HepG2 (cell line): Measurements from ENCODE around the gene TEX19. TPM values are rescaled to one million over a fixed set of nuclear protein-coding genes. Genes with fewer than 3 reads are reported as not detected.

ENCODE experiments used
- BRD4 ChIP-seq: sonication (generic); formaldehyde crosslinking; IDR thresholded peaks from 2 replicates; pipeline ENCODE4 v1.4.0; 2020; ENCODE audit warnings: missing genetic modification reagents
- CBX5 ChIP-seq: sonication (generic); formaldehyde crosslinking; IDR thresholded peaks from 2 replicates; pipeline ENCODE4 v1.4.0; 2020; ENCODE audit warnings: missing genetic modification reagents, borderline replicate concordance
- FOXO4 ChIP-seq: sonication (generic); formaldehyde crosslinking; conservative IDR thresholded peaks from 2 replicates; pipeline ENCODE4 v1.8.1; 2023; ENCODE audit warnings: missing genetic modification reagents
- MED13 ChIP-seq: sonication (generic); formaldehyde crosslinking; IDR thresholded peaks from 2 replicates; pipeline ENCODE4 v1.5.0; 2020; ENCODE audit warnings: missing genetic modification reagents
- PHF5A ChIP-seq: IDR thresholded peaks from one replicate; pipeline ENCODE4 v1.6.1; 2018; ENCODE audit warnings: low read depth, missing genetic modification reagents; ENCODE audit not compliant: unreplicated experiment
- RBFOX2 ChIP-seq: fragments of 200-400 bp; formaldehyde crosslinking; IDR thresholded peaks from 2 replicates; pipeline ENCODE4 v1.6.1; 2017; ENCODE audit warnings: low read depth, mild to moderate bottlenecking, low read length
- SOX5 ChIP-seq: IDR thresholded peaks from 2 replicates; pipeline ENCODE4 v1.6.1; 2016; ENCODE audit warnings: borderline replicate concordance
- TSC22D2 ChIP-seq: sonication (generic); formaldehyde crosslinking; IDR thresholded peaks from 2 replicates; pipeline ENCODE4 v1.5.1; 2020; ENCODE audit warnings: missing genetic modification reagents, mild to moderate bottlenecking, borderline replicate concordance
- ZBTB49 ChIP-seq: sonication (generic); formaldehyde crosslinking; IDR thresholded peaks from 2 replicates; pipeline ENCODE4 v1.4.0; 2020; ENCODE audit warnings: missing genetic modification reagents, borderline replicate concordance
- ZNF207 ChIP-seq: fragments of 450-650 bp; IDR thresholded peaks from 2 replicates; pipeline ENCODE4 v1.6.1; 2016; ENCODE audit warnings: antibody characterized with exemption, borderline replicate concordance
- ZNF674 ChIP-seq: sonication (generic); formaldehyde crosslinking; IDR thresholded peaks from 2 replicates; pipeline ENCODE4 v1.5.0; 2020; ENCODE audit warnings: low read depth, mild to moderate bottlenecking, missing genetic modification reagents
- ZNF703 ChIP-seq: sonication (generic); formaldehyde crosslinking; IDR thresholded peaks from 2 replicates; pipeline ENCODE4 v1.5.1; 2020; ENCODE audit warnings: missing genetic modification reagents, mild to moderate bottlenecking, moderate library complexity, borderline replicate concordance
- ZNF749 ChIP-seq: sonication (generic); formaldehyde crosslinking; IDR thresholded peaks from 2 replicates; pipeline ENCODE4 v1.8.0; 2022; ENCODE audit warnings: mild to moderate bottlenecking, missing genetic modification reagents, moderate library complexity, borderline replicate concordance
- ZNF772 ChIP-seq: sonication (generic); formaldehyde crosslinking; IDR thresholded peaks from 2 replicates; pipeline ENCODE4 v1.5.0; 2020; ENCODE audit warnings: mild to moderate bottlenecking, missing genetic modification reagents
- ZNF777 ChIP-seq: sonication (generic); formaldehyde crosslinking; IDR thresholded peaks from 2 replicates; pipeline ENCODE4 v1.4.0; 2020; ENCODE audit warnings: missing genetic modification reagents
- ZNF800 ChIP-seq: sonication (generic); formaldehyde crosslinking; IDR thresholded peaks from 2 replicates; pipeline ENCODE4 v1.4.0; 2020; ENCODE audit warnings: missing genetic modification reagents
- ZNF883 ChIP-seq: sonication (generic); formaldehyde crosslinking; IDR thresholded peaks from 2 replicates; pipeline ENCODE4 v1.5.1; 2020; ENCODE audit warnings: mild to moderate bottlenecking, missing genetic modification reagents; ENCODE audit errors: not compliant biosample characterization
- polyA plus RNA-seq, 8 experiments: library from polyadenylated mRNA; depleted of rRNA in 3 of 8; stranded (reverse) in 7 of 8; unstranded in 1 of 8; fragments of >200 nt; fragmentation: Illumina TruSeq in 4 of 8; extraction: Trizol in 4 of 8; gene quantifications; 2 replicates each; pipeline versions ENCODE4 v1.2.1 to v1.2.3, GENCODE V29; 2011 to 2016; ENCODE audit warnings: low read depth in 4 of 8, missing spikeins in 1 of 8, mixed read lengths in 1 of 8; ENCODE audit not compliant: insufficient read depth in 1 of 8
- total RNA-seq, 5 experiments: library from RNA; depleted of rRNA; stranded (reverse); fragments of >200 nt; fragmentation: Illumina TruSeq; extraction: Trizol; gene quantifications; 2 replicates each; pipeline ENCODE4 v1.2.3, GENCODE V29; 2016; ENCODE audit warnings: low read depth in 1 of 5

TEX19 gene
- total and polyA plus RNA-seq, 2 of the 13 experiments (the other 11 are each of a cell fraction or from before 2014, with no cell fraction given) = 1.3 to 6.0 TPM

DNA sequence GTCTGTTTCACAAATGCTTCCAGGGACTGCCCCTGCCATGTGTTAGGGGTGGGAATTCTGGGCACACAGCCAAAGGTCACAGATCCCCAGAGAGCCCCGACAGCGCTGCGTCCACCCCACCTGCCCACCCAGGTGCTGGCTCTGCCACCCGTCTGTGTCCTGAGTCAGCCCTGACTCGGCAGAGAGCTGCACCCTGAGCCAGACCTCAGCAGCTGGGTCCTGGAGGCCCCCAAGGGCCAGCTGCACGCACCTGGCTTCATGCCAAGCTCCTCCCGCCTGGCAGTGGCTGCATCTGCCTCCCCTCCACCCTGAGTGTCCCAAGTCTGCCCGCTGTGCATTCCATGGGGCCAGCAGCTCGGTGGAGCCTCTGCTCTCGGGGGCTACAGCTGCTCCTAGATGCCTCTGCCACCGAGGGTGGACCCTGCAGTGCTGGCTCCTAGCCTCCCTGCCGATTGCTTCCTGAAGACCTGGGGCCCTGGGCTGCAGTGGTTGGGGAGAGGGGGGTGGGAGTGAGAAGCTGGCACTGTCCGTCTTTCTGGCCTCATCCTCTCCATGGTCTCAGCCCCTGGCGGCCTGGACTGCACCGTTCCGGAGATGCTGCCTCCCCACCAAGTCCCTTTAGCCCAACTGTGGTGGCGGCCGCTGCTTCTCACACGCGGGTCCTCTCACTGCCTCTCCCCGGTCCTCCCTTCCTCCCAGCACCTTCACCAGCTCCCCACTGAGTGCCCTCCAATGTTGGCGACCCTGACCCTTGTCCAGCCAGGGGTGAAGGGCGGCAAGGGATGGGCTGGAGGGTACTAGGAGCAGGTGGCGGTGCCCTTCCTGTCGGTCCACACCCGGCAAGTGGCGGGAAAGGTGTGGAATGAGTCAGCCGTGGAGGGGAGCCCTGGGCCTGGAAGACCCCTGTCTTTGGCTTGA lies 28.5 kb upstream of the TEX19 start (continued):
- peak; percentile 79; the same call in 1 of the 2 replicates for TF ChIP-seq CBX5
- no peak for TF ChIP-seq ZNF883 (CRISPR knock-in tag)
- TF ChIP-seq ZBTB49 (CRISPR knock-in tag) = no peak
- TF ChIP-seq MED13 = no peak
- no peak for TF ChIP-seq ZNF800
- no peak; the same call in 1 of the 2 replicates for TF ChIP-seq TSC22D2 (CRISPR knock-in tag)
- no peak for TF ChIP-seq FOXO4 (CRISPR knock-in tag)
- peak; percentile 90; the same call in 1 of the 2 replicates for TF ChIP-seq ZNF772 (CRISPR knock-in tag)
- no peak for TF ChIP-seq ZNF749 (CRISPR knock-in tag)
- peak; percentile 58 for TF ChIP-seq PHF5A (CRISPR knock-in tag)
- peak; percentile 62 for TF ChIP-seq SOX5 (CRISPR knock-in tag)
- TF ChIP-seq BRD4 (CRISPR knock-in tag) = no peak
- no peak for TF ChIP-seq ZNF674 (CRISPR knock-in tag)
- no peak for TF ChIP-seq ZNF777 (CRISPR knock-in tag)
- TF ChIP-seq ZNF207 = no peak
- no peak for TF ChIP-seq ZNF703
- TF ChIP-seq RBFOX2 = peak; percentile 65
